A549 (cell line): ENCODE results near the gene LCN2. TPM values are rescaled to one million over a fixed set of nuclear protein-coding genes. Genes with fewer than 3 reads are reported as not detected.
A peak's percentile ranks its signal among the peaks of the same experiment; 100 is the strongest.

Experiments used
- ATAC-seq, 2 experiments: fragments of 200-7000 bp in 1 of 2; fragments of >200 bp in 1 of 2; cut with Nextera tagmentation in 1 of 2; cut with Tn5 transposase in 1 of 2; 3 replicates each; pipeline versions ENCODE4 v1.8.0 to v1.9.1; 2018 to 2020; ENCODE audit warnings: mild to moderate bottlenecking in 1 of 2, moderate library complexity in 1 of 2
- CTCF ChIA-PET: fragments of 300-600 bp; sonication (Branson Sonifier 250); formaldehyde crosslinking; extraction: SDS; loops from one replicate; lab custom pipeline; 2021; ENCODE audit warnings: antibody characterized with exemption, inconsistent platforms; lab: Yijun Ruan, JAX
- POLR2A ChIA-PET: fragments of 350-600 bp; formaldehyde crosslinking; extraction: SDS; loops from one replicate; lab custom pipeline; 2021; ENCODE audit warnings: antibody characterized with exemption, inconsistent platforms; lab: Yijun Ruan, JAX
- DNase-seq, 2 experiments: peaks; one replicate each; pipeline versions ENCODE4 v3.0.0 to v3.0.0-alpha.2; 2011 to 2016; ENCODE audit warnings: low read depth in 1 of 2, low spot score in 1 of 2
- FAIRE-seq: peaks from 2 replicates; lab custom pipeline; 2011; peaks lifted over from hg19 to GRCh38; lab: Jason Lieb, UNC
- H3K27ac ChIP-seq, 2 experiments: fragments of >200 bp; sonication (Bioruptor Twin); formaldehyde crosslinking; 3 replicates each; pipeline ENCODE4 v1.5.1; 2016 to 2017
- H3K4me1 ChIP-seq: fragments of >200 bp; sonication (Bioruptor Twin); formaldehyde crosslinking; 3 replicates; pipeline ENCODE4 v1.6.1; 2016
- H3K4me2 ChIP-seq: fragments of >200 bp; sonication (Bioruptor Twin); formaldehyde crosslinking; 3 replicates; pipeline ENCODE4 v1.6.1; 2016
- H3K4me3 ChIP-seq: fragments of >200 bp; sonication (Bioruptor Twin); formaldehyde crosslinking; 3 replicates; pipeline ENCODE4 v1.5.1; 2016
- H3K9me3 ChIP-seq: fragments of >200 bp; sonication (Bioruptor Twin); formaldehyde crosslinking; 3 replicates; pipeline ENCODE4 v1.6.1; 2016
- BHLHE40 ChIP-seq: IDR thresholded peaks from 2 replicates; pipeline ENCODE4 v1.6.1; 2012; ENCODE audit warnings: low read depth, low read length, inconsistent platforms
- CBX2 ChIP-seq: fragments of 200-600 bp; sonication (generic); IDR thresholded peaks from 2 replicates; pipeline ENCODE4 v1.6.1; 2016; ENCODE audit warnings: low read depth, mild to moderate bottlenecking, borderline replicate concordance
- CEBPB ChIP-seq, 2 experiments: fragments of >200 bp in 1 of 2; sonication (Bioruptor Twin) in 1 of 2; formaldehyde crosslinking in 1 of 2; IDR thresholded peaks; 2 replicates each; pipeline ENCODE4 v1.6.1; 2012 to 2016
- CHD2 ChIP-seq: fragments of 150-350 bp; IDR thresholded peaks from 2 replicates; pipeline ENCODE4 v1.6.1; 2014; ENCODE audit warnings: low read length; ENCODE audit not compliant: partially characterized antibody
- EHF ChIP-seq: fragments of 250-450 bp; sonication (Bioruptor Pico); IDR thresholded peaks from 2 replicates; pipeline ENCODE4 v1.5.0; 2020; ENCODE audit warnings: mild to moderate bottlenecking
- FOSB ChIP-seq: fragments of 250-450 bp; sonication (Bioruptor Pico); IDR thresholded peaks from 2 replicates; pipeline ENCODE4 v1.5.0; 2020; ENCODE audit warnings: mild to moderate bottlenecking, moderate library complexity
- FOXS1 ChIP-seq: fragments of 250-450 bp; sonication (Bioruptor Pico); IDR thresholded peaks from 2 replicates; pipeline ENCODE4 v1.5.0; 2020; ENCODE audit warnings: mild to moderate bottlenecking, moderate library complexity
- GATA3 ChIP-seq: IDR thresholded peaks from 2 replicates; pipeline ENCODE4 v1.6.1; 2012; ENCODE audit warnings: borderline replicate concordance
- HDAC2 ChIP-seq: fragments of 200-600 bp; sonication (generic); IDR thresholded peaks from 2 replicates; pipeline ENCODE4 v1.6.1; 2016
- HES2 ChIP-seq: fragments of >200 bp; sonication (Bioruptor Twin); formaldehyde crosslinking; IDR thresholded peaks from 2 replicates; pipeline ENCODE4 v1.6.1; 2016
- HOXB5 ChIP-seq: fragments of 250-450 bp; sonication (Bioruptor Pico); IDR thresholded peaks from 2 replicates; pipeline ENCODE4 v1.5.0; 2020; ENCODE audit warnings: mild to moderate bottlenecking, moderate library complexity
- JUN ChIP-seq, 2 experiments: fragments of >200 bp; sonication (Bioruptor Twin); formaldehyde crosslinking; IDR thresholded peaks; 2 replicates in 1 of 2; 3 replicates in 1 of 2; pipeline ENCODE4 v1.6.1; 2016 to 2017
- MAFK ChIP-seq: fragments of 450-650 bp; IDR thresholded peaks from 2 replicates; pipeline ENCODE4 v1.6.1; 2014; ENCODE audit not compliant: partially characterized antibody
- MYC ChIP-seq: IDR thresholded peaks from 2 replicates; pipeline ENCODE4 v1.6.1; 2012; ENCODE audit warnings: mild to moderate bottlenecking, inconsistent platforms, low read length, improper control_type of control experiment, borderline replicate concordance
- NFE2L2 ChIP-seq: fragments of 150-350 bp; conservative IDR thresholded peaks from 2 replicates; pipeline ENCODE4 v1.6.1; 2014; ENCODE audit warnings: low read length
- NR3C1 ChIP-seq: fragments of >200 bp; sonication (Bioruptor Twin); formaldehyde crosslinking; IDR thresholded peaks from 3 replicates; pipeline ENCODE4 v1.6.1; 2017
- POLR2A ChIP-seq: IDR thresholded peaks from 2 replicates; pipeline ENCODE4 v1.6.1; 2012; ENCODE audit warnings: mild to moderate bottlenecking, low read length
- RARB ChIP-seq: fragments of 250-450 bp; sonication (Bioruptor Pico); IDR thresholded peaks from 2 replicates; pipeline ENCODE4 v1.8.0; 2021; ENCODE audit warnings: mild to moderate bottlenecking, moderate library complexity
- RFX5 ChIP-seq: fragments of 450-650 bp; IDR thresholded peaks from 2 replicates; pipeline ENCODE4 v1.7.1; 2014; ENCODE audit warnings: antibody characterized with exemption, mild to moderate bottlenecking, moderate library complexity
- RNF2 ChIP-seq: fragments of 200-600 bp; sonication (generic); IDR thresholded peaks from 2 replicates; pipeline ENCODE4 v1.6.1; 2016; ENCODE audit warnings: low read depth, mild to moderate bottlenecking, antibody characterized with exemption, moderate library complexity, borderline replicate concordance
- SMC3 ChIP-seq: fragments of >200 bp; sonication (Bioruptor Twin); formaldehyde crosslinking; IDR thresholded peaks from 3 replicates; pipeline ENCODE4 v1.6.1; 2018; ENCODE audit warnings: inconsistent platforms
- ZC3H11A ChIP-seq: fragments of 450-650 bp; IDR thresholded peaks from 2 replicates; pipeline ENCODE4 v1.6.1; 2014; ENCODE audit warnings: antibody characterized with exemption, mild to moderate bottlenecking
- ZFP36 ChIP-seq: fragments of 450-650 bp; IDR thresholded peaks from 2 replicates; pipeline ENCODE4 v1.6.1; 2014; ENCODE audit warnings: borderline replicate concordance; ENCODE audit not compliant: partially characterized antibody
- WGBS: methylation state at CpG from one replicate; pipeline ENCODE4 v1.1.6; 2017; ENCODE audit errors: missing lambda C conversion rate; 5-methylcytosine and 5-hydroxymethylcytosine counted together
- polyA plus RNA-seq, 4 experiments: library from polyadenylated mRNA; depleted of rRNA in 3 of 4; stranded (reverse); fragments of >200 nt; fragmentation: RNase III in 1 of 4; extraction: RNeasy Plus Mini Kit Qiagen cat#74134 plus additional on column Dnase treatment in 1 of 4; gene quantifications; 2 replicates in 3 of 4; 3 replicates in 1 of 4; pipeline ENCODE4 v1.2.3, GENCODE V29; 2011 to 2017
- TF ChIP-seq, protein P1 (sequence below): IDR thresholded peaks from 2 replicates; pipeline ENCODE4 v1.6.1; 2012; ENCODE audit warnings: low read depth, borderline replicate concordance
- TF ChIP-seq, protein P2 (sequence below): fragments of 250-450 bp; sonication (Bioruptor Pico); IDR thresholded peaks from 2 replicates; pipeline ENCODE4 v1.5.0; 2021; ENCODE audit warnings: mild to moderate bottlenecking, moderate library complexity, borderline replicate concordance
- TF ChIP-seq, protein P3 (sequence below): fragments of 200-600 bp; sonication (generic); IDR thresholded peaks from 2 replicates; pipeline ENCODE4 v1.6.1; 2016; ENCODE audit warnings: antibody characterized with exemption, mild to moderate bottlenecking, moderate library complexity

Gene LCN2
- polyA plus RNA-seq, 2 of the 4 experiments (the other 2 are of a cell fraction): 2.3 to 11.9 TPM

DNA sequence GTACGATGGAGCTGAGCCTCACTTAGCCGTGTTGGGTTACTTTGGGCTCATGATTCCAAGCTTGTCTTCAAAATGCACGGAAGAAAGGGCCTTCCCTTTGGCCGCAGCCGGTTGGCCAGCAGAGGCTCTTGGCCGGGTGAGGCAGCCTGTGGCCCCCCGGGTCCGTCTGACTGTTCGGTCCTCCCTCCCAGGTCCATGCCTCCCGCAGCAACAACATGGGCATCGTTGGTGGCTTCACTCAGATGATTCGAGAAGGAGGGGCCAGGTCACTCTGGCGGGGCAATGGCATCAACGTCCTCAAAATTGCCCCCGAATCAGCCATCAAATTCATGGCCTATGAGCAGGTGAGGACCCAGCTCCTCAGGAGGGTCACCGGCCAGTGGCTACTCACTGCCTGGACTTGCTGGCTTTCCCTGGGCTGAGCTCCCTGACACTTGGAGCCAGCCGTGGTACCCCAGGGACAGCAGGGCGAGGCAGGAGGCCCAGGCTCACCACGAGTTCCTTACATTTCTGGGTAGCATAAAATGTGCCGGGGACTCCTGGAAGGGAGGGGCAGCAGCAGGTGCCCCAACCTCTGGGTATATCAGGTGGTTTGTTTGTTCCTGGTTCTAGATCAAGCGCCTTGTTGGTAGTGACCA is 43.6 kb upstream of the LCN2 start (continued):
- TF ChIP-seq NR3C1: no peak
- no peak for TF ChIP-seq POLR2A
- TF ChIP-seq SMC3: no peak

- H3K4me2 ChIP-seq: no peak overlapping the region
- POLR2A ChIA-PET: no interaction called here
- no peak overlapping the region for H3K4me3 ChIP-seq
- H3K4me1 ChIP-seq: no peaks in the 10 kb centered on the region
- CTCF ChIA-PET: interaction anchor here (0.6 to 19.6 kb wide), 7 partner anchors 8 to 162 kb away, joined by 3 to 290 read pairs (median 4); partner anchors contain the start of gene PTGES2
- no peak for FAIRE-seq
- TF ChIP-seq JUN (IDR thresholded peaks at IDR 0.05) (no peak), BHLHE40 (no peak), GATA3 (no peak), NFE2L2 (no peak), MAFK (no peak), EHF (no peak), FOSB (CRISPR knock-in tag) (no peak), FOXS1 (CRISPR knock-in tag) (no peak), HDAC2 (no peak)
- TF ChIP-seq, protein P1, sequence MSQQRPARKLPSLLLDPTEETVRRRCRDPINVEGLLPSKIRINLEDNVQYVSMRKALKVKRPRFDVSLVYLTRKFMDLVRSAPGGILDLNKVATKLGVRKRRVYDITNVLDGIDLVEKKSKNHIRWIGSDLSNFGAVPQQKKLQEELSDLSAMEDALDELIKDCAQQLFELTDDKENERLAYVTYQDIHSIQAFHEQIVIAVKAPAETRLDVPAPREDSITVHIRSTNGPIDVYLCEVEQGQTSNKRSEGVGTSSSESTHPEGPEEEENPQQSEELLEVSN: no peak
- TF ChIP-seq, protein P2, sequence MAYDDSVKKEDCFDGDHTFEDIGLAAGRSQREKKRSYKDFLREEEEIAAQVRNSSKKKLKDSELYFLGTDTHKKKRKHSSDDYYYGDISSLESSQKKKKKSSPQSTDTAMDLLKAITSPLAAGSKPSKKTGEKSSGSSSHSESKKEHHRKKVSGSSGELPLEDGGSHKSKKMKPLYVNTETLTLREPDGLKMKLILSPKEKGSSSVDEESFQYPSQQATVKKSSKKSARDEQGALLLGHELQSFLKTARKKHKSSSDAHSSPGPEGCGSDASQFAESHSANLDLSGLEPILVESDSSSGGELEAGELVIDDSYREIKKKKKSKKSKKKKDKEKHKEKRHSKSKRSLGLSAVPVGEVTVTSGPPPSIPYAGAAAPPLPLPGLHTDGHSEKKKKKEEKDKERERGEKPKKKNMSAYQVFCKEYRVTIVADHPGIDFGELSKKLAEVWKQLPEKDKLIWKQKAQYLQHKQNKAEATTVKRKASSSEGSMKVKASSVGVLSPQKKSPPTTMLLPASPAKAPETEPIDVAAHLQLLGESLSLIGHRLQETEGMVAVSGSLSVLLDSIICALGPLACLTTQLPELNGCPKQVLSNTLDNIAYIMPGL: no peak
- TF ChIP-seq, all 56 proteins: peak for 0
- DNase-seq (no peak), ATAC-seq (peak in 1 of 2 experiments; percentile 29; a peak in 3 of 6 replicates)
- H3K27ac ChIP-seq: no peak overlapping the region
- 94% methylated on average over 23 of the region's 23 CpGs for WGBS
- no peaks in the 10 kb centered on the region for H3K9me3 ChIP-seq
Observed at GRCh38 chr9:128106181-128106939, 42.9 kb upstream of the LCN2 start.

DNA sequence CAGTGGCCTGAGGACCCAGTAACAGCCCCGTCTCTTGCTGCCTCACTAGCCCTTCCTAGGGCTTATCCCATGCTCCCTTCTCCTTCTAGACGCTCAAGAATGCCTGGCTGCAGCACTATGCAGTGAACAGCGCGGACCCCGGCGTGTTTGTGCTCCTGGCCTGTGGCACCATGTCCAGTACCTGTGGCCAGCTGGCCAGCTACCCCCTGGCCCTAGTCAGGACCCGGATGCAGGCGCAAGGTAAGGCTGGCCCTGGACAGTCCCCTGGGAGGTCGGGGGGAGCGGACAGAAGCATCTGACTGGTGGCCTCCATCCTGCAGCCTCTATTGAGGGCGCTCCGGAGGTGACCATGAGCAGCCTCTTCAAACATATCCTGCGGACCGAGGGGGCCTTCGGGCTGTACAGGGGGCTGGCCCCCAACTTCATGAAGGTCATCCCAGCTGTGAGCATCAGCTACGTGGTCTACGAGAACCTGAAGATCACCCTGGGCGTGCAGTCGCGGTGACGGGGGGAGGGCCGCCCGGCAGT is 42.2 kb upstream of the LCN2 start:
- H3K4me1 ChIP-seq: no peaks in the 10 kb centered on the region
- no peak for DNase-seq
- no peak overlapping the region for H3K4me3 ChIP-seq
- peak in 1 of 2 experiments; percentile 6; a peak in 3 of 6 replicates for ATAC-seq
- POLR2A ChIA-PET: interaction anchor here (0.9 kb wide), 1 partner anchor 39 kb away, joined by 3 read pairs; the partner anchor contains the start of genes NAIF1 and SLC25A25
- CTCF ChIA-PET: interaction anchor here (0.6 to 19.6 kb wide), 7 partner anchors 9 to 164 kb away, joined by 3 to 290 read pairs (median 8); partner anchors contain the start of gene PTGES2
- H3K27ac ChIP-seq: no peak overlapping the region
- FAIRE-seq: no peak
- H3K4me2 ChIP-seq: no peak overlapping the region
- H3K9me3 ChIP-seq: no peaks in the 10 kb centered on the region
- 95% methylated on average over 17 of the region's 23 CpGs for WGBS
- no peak for TF ChIP-seq MYC
- TF ChIP-seq RARB: no peak
- TF ChIP-seq POLR2A: no peak
- TF ChIP-seq FOXS1 (CRISPR knock-in tag): no peak
- no peak for TF ChIP-seq HOXB5
- no peak for TF ChIP-seq HES2
- TF ChIP-seq, protein P3, sequence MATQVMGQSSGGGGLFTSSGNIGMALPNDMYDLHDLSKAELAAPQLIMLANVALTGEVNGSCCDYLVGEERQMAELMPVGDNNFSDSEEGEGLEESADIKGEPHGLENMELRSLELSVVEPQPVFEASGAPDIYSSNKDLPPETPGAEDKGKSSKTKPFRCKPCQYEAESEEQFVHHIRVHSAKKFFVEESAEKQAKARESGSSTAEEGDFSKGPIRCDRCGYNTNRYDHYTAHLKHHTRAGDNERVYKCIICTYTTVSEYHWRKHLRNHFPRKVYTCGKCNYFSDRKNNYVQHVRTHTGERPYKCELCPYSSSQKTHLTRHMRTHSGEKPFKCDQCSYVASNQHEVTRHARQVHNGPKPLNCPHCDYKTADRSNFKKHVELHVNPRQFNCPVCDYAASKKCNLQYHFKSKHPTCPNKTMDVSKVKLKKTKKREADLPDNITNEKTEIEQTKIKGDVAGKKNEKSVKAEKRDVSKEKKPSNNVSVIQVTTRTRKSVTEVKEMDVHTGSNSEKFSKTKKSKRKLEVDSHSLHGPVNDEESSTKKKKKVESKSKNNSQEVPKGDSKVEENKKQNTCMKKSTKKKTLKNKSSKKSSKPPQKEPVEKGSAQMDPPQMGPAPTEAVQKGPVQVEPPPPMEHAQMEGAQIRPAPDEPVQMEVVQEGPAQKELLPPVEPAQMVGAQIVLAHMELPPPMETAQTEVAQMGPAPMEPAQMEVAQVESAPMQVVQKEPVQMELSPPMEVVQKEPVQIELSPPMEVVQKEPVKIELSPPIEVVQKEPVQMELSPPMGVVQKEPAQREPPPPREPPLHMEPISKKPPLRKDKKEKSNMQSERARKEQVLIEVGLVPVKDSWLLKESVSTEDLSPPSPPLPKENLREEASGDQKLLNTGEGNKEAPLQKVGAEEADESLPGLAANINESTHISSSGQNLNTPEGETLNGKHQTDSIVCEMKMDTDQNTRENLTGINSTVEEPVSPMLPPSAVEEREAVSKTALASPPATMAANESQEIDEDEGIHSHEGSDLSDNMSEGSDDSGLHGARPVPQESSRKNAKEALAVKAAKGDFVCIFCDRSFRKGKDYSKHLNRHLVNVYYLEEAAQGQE: no peak
- TF ChIP-seq, protein P1: no peak
- no peak for TF ChIP-seq CEBPB (IDR thresholded peaks at IDR 0.05)
- TF ChIP-seq RNF2: no peak
- TF ChIP-seq RFX5: no peak
- no peak for TF ChIP-seq CHD2
- TF ChIP-seq ZC3H11A: no peak
- no peak for TF ChIP-seq ZFP36
- TF ChIP-seq MAFK: no peak
- TF ChIP-seq CBX2: no peak
